Chondrocyte (in vitro differentiated cells): ENCODE results near the gene NBPF12. TPM values are rescaled to one million over a fixed set of nuclear protein-coding genes. Genes with fewer than 3 reads are reported as not detected.
A peak's percentile ranks its signal among the peaks of the same experiment; 100 is the strongest.
"Not testable (repeated sequence)": the region's sequence is repeated elsewhere in the genome, so short reads cannot be mapped to it uniquely, and the experiment has no call there.

Experiments used
- DNase-seq: peaks from one replicate; pipeline ENCODE4 v3.0.0; 2021; ENCODE audit warnings: mixed read lengths, low spot score
- H3K27ac Mint-ChIP-seq: one replicate; pipeline ENCODE4 v1.8.0; 2021; ENCODE audit warnings: mild to moderate bottlenecking, moderate library complexity, mixed read lengths; ENCODE audit not compliant: unreplicated experiment
- H3K27me3 Mint-ChIP-seq: 2 replicates; pipeline ENCODE4 v1.8.0; 2021; ENCODE audit warnings: low read depth, mixed read lengths
- H3K36me3 Mint-ChIP-seq: 2 replicates; pipeline ENCODE4 v1.8.0; 2021; ENCODE audit warnings: low read depth, mixed read lengths
- H3K4me1 Mint-ChIP-seq: 2 replicates; pipeline ENCODE4 v1.8.0; 2021; ENCODE audit warnings: low read depth, mild to moderate bottlenecking, mixed read lengths
- H3K4me3 Mint-ChIP-seq: one replicate; pipeline ENCODE4 v1.8.0; 2021; ENCODE audit warnings: mild to moderate bottlenecking, moderate library complexity, mixed read lengths; ENCODE audit not compliant: unreplicated experiment
- H3K9me3 Mint-ChIP-seq: 2 replicates; pipeline ENCODE4 v1.8.0; 2021; ENCODE audit warnings: low read depth, mixed read lengths
- long read RNA-seq: library from polyadenylated mRNA; stranded (forward); transcript quantifications from one replicate; pipeline ENCODE4 v2.0.0, GENCODE V29; 2021
- total RNA-seq: library from RNA; stranded (reverse); gene quantifications from 3 replicates; pipeline ENCODE4 v1.2.1, GENCODE V29; 2021

Gene NBPF12, protein sequence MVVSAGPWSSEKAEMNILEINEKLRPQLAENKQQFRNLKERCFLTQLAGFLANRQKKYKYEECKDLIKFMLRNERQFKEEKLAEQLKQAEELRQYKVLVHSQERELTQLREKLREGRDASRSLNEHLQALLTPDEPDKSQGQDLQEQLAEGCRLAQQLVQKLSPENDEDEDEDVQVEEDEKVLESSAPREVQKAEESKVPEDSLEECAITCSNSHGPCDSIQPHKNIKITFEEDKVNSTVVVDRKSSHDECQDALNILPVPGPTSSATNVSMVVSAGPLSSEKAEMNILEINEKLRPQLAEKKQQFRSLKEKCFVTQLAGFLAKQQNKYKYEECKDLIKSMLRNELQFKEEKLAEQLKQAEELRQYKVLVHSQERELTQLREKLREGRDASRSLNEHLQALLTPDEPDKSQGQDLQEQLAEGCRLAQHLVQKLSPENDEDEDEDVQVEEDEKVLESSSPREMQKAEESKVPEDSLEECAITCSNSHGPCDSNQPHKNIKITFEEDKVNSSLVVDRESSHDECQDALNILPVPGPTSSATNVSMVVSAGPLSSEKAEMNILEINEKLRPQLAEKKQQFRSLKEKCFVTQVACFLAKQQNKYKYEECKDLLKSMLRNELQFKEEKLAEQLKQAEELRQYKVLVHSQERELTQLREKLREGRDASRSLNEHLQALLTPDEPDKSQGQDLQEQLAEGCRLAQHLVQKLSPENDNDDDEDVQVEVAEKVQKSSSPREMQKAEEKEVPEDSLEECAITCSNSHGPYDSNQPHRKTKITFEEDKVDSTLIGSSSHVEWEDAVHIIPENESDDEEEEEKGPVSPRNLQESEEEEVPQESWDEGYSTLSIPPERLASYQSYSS (N-terminal part only)
- 8.2 to 9.9 TPM (median 9.5 TPM) in 3 replicates for total RNA-seq
- long read RNA-seq, partial matches to known transcripts: 5 of 14 reads
- long read RNA-seq, other reads (novel, unspliced or antisense): 9 of 14 reads

GRCh38 chr1:146938242-146938902 lies at the start of gene NBPF12:
Gene NBPF12 (plus strand): TSS chr1:146938324. CDS start chr1:146960144, 21,820 bp downstream.
- not testable (repeated sequence) for H3K9me3 Mint-ChIP-seq, H3K27me3 Mint-ChIP-seq, H3K36me3 Mint-ChIP-seq
- Mint-ChIP-seq H3K27ac (peak within 1 kb of the TSS; percentile 98), H3K4me3 (peak within 1 kb of the TSS; percentile 91), H3K4me1 (peaks cover 15% of the 10 kb centered on the region)
- DNase-seq: peak; percentile 92

DNA sequence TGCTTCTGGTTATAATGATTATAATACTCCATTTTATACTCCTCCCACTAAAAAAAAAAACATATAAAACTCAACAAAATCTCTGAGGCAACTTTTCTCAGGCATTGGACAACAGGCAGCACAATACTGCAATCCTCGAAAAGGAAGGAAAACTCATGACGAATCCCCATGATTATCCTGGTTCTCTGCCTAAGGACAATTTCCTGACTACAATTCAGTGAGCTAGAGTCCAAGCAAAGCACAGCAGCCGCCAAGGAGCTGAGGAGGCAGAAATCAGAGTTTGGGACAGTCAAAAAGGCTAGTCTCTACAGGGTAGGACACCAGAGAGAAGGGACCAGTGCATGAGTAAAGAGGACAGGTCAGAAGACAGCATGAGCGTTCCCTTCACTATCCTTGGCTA lies 46.8 kb upstream of the NBPF12 start:
- not testable (repeated sequence) for H3K4me1 Mint-ChIP-seq, DNase-seq, H3K27me3 Mint-ChIP-seq, H3K9me3 Mint-ChIP-seq, H3K27ac Mint-ChIP-seq, H3K4me3 Mint-ChIP-seq, H3K36me3 Mint-ChIP-seq

DNA sequence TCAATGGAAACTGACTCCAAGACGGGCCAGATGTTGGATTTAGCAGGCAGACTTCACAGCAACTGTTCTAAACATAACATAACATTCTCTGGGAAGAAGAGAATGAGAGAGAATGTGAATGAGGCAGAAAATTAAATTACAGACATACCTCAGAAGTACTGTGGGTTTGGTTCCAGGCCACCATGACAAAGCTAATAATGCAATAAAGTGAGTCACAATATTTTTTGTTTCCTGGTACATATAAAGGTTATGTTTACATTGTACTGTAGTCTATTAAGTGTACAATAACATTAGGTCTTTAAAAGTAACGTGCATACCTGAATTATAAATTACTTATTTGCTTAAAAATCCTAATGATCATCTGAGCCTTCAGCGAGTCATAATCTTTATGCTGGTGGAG lies 45.8 kb upstream of the NBPF12 start:
- H3K9me3 Mint-ChIP-seq, H3K4me1 Mint-ChIP-seq, H3K27ac Mint-ChIP-seq, DNase-seq, H3K27me3 Mint-ChIP-seq, H3K4me3 Mint-ChIP-seq, H3K36me3 Mint-ChIP-seq: not testable (repeated sequence)

- not testable (repeated sequence) for H3K27me3 Mint-ChIP-seq, H3K9me3 Mint-ChIP-seq, DNase-seq, H3K4me3 Mint-ChIP-seq, H3K27ac Mint-ChIP-seq, H3K4me1 Mint-ChIP-seq, H3K36me3 Mint-ChIP-seq
Observed at GRCh38 chr1:146907565-146908261, 30.4 kb upstream of the NBPF12 start.

- H3K9me3 Mint-ChIP-seq, H3K27me3 Mint-ChIP-seq, DNase-seq, H3K27ac Mint-ChIP-seq, H3K4me1 Mint-ChIP-seq, H3K36me3 Mint-ChIP-seq, H3K4me3 Mint-ChIP-seq: not testable (repeated sequence)
Observed at GRCh38 chr1:146912975-146913374, 25.1 kb upstream of the NBPF12 start.

DNA sequence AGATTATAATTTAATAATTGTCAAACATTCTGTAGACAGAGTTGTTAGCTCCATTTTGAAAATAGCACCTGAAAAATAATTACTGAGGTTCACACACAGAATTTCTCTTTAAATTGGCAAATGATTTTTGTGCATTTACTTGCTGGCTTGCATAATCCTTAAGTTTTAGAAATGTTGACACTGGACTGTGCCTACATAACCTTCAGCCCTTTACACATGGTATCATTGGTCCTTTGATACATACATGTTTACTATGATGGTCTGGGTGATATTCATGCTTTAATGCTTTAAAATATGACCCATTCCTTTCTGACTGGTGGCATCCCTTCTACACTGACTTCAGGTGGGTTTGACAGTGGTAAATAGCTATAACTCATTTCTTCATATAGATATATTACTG lies 17.3 kb upstream of the NBPF12 start:
- not testable (repeated sequence) for H3K27me3 Mint-ChIP-seq, H3K4me1 Mint-ChIP-seq, H3K27ac Mint-ChIP-seq, H3K4me3 Mint-ChIP-seq, DNase-seq, H3K9me3 Mint-ChIP-seq, H3K36me3 Mint-ChIP-seq

- not testable (repeated sequence) for DNase-seq, H3K27me3 Mint-ChIP-seq, H3K36me3 Mint-ChIP-seq, H3K9me3 Mint-ChIP-seq, H3K4me1 Mint-ChIP-seq, H3K27ac Mint-ChIP-seq, H3K4me3 Mint-ChIP-seq
Observed at GRCh38 chr1:146922614-146923013, 15.5 kb upstream of the NBPF12 start.

DNA sequence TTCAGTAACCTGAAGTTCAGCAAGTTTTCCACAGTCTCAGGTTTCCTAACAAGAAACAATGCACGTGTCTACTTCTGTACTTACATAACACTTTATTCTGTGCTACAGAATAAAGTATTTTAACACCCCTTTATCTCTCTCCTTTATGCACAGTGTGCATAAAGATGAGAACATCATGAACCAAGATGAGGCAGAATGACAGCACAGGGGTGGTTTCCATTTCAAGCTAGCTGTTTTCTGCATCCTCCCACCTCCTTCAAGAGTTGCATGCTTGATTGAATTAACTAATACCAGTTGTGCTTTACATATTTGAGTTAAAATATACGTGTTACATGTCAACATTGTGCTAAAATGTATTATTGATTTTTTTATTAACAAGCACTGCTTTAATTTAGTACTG lies 14.0 kb upstream of the NBPF12 start:
- H3K27ac Mint-ChIP-seq, H3K4me3 Mint-ChIP-seq, DNase-seq, H3K9me3 Mint-ChIP-seq, H3K27me3 Mint-ChIP-seq, H3K36me3 Mint-ChIP-seq, H3K4me1 Mint-ChIP-seq: not testable (repeated sequence)

- not testable (repeated sequence) for H3K4me3 Mint-ChIP-seq, H3K27ac Mint-ChIP-seq, H3K27me3 Mint-ChIP-seq, H3K36me3 Mint-ChIP-seq, H3K9me3 Mint-ChIP-seq, H3K4me1 Mint-ChIP-seq, DNase-seq
Observed at GRCh38 chr1:146926413-146926812, 11.7 kb upstream of the NBPF12 start.

- not testable (repeated sequence) for H3K36me3 Mint-ChIP-seq, DNase-seq, H3K4me1 Mint-ChIP-seq, H3K9me3 Mint-ChIP-seq, H3K27ac Mint-ChIP-seq, H3K4me3 Mint-ChIP-seq, H3K27me3 Mint-ChIP-seq
Observed at GRCh38 chr1:146930225-146930624, 7.9 kb upstream of the NBPF12 start.

DNA sequence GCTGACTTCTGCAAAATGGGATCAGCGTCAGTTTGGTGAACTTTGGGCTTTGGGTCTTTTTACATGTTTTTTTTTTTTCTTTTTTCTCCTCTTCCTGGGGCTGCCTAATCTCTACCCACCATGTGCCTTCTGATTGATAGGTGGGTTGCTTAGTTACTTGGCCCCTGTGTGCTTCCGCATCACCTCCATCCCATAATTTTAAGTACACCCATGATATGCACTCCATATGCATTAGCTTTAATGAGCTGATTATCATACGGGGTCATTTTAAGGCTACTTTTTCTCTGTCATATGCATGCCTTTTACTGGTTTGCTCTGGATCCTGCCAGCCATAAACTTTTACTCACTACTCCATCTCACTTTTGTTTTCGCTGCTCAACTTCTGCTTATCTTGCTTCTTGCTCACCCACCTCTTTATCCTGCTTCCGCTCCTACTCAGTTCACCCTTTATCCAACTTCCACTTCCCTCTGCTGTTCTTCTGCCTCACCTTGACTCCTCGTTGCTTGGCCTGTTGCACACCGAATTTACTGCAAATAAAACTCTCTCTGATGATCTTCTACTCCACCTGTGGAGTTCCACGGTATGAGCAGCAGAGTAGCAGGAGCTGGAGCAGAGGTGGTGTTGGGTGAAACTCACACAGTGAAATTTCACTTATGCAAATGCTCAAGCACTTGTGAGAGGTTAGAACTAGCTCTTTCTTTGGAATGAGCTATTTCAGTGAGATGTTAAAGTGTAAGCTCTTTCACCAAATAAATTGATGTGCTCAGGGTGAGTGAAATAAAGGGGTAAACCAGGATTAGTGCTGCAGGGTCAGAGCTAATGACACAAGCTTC lies 3.5 kb upstream of the NBPF12 start:
- H3K9me3 Mint-ChIP-seq, H3K27me3 Mint-ChIP-seq, H3K36me3 Mint-ChIP-seq, H3K4me3 Mint-ChIP-seq, H3K27ac Mint-ChIP-seq, DNase-seq, H3K4me1 Mint-ChIP-seq: not testable (repeated sequence)
